SHP77 treated with DMSO at 0.1 percent for 48 hours (cell line): ENCODE measurements around the gene DNAI1.
A peak's percentile ranks its signal among the peaks of the same experiment; 100 is the strongest.
"Not testable (repeated sequence)": the region's sequence is repeated elsewhere in the genome, so short reads cannot be mapped to it uniquely, and the experiment has no call there.

Experiments
- DNase-seq: peaks from one replicate; lab custom pipeline; 2025; lab: John Stamatoyannopoulos, UW

The DNAI1 gene

GRCh38 chr9:34512131-34513078, 53.8 kb downstream of the DNAI1 start:
- DNase-seq = no peak

GRCh38 chr9:34513567-34514214, 55.1 kb downstream of the DNAI1 start:
- no peak for DNase-seq

- no peak for DNase-seq
These were observed 55.8 kb downstream of the DNAI1 start for GRCh38 chr9:34514401-34514800.

GRCh38 chr9:34514816-34515215, 56.2 kb downstream of the DNAI1 start:
- no peak for DNase-seq

GRCh38 chr9:34515959-34516358, 57.4 kb downstream of the DNAI1 start:
- no peak for DNase-seq

- DNase-seq = no peak
These were observed 58.6 kb downstream of the DNAI1 start for GRCh38 chr9:34517185-34517584.

- no peak for DNase-seq
These were observed 59.6 kb downstream of the DNAI1 start for GRCh38 chr9:34518110-34518616.

- DNase-seq = no peak
These were observed 60.3 kb downstream of the DNAI1 start for GRCh38 chr9:34518896-34519295.

GRCh38 chr9:34519321-34520020, 60.9 kb downstream of the DNAI1 start:
- no peak for DNase-seq

- no peak for DNase-seq
These were observed 61.5 kb downstream of the DNAI1 start for GRCh38 chr9:34520096-34520495.

- DNase-seq = no peak
These were observed 62.1 kb downstream of the DNAI1 start for GRCh38 chr9:34520505-34521385.

GRCh38 chr9:34521406-34522045, 62.9 kb downstream of the DNAI1 start:
- DNase-seq = no peak

GRCh38 chr9:34522091-34522887, 63.7 kb downstream of the DNAI1 start:
- no peak for DNase-seq

- peak; percentile 20 for DNase-seq
These were observed 64.6 kb downstream of the DNAI1 start, which contains the start of gene ENHO for GRCh38 chr9:34522971-34523797. ENHO (minus strand) TSS chr9:34522990; CDS start chr9:34521695, 1,295 bp downstream.

GRCh38 chr9:34524349-34524748, 65.7 kb downstream of the DNAI1 start:
- DNase-seq = no peak

- no peak for DNase-seq
These were observed 67.4 kb downstream of the DNAI1 start for GRCh38 chr9:34526026-34526425.

GRCh38 chr9:34532041-34532440, 73.4 kb downstream of the DNAI1 start:
- DNase-seq = not testable (repeated sequence)

- DNase-seq = no peak
These were observed 78.1 kb downstream of the DNAI1 start for GRCh38 chr9:34536685-34537084.

GRCh38 chr9:34540827-34541226, 82.2 kb downstream of the DNAI1 start:
- no peak for DNase-seq
